OCI-LY1 (cell line): ENCODE results near the gene TK1.

Experiments used
- EZH2 ChIP-seq: fragments of 200-600 bp; sonication (generic), shearing (Covaris generic); IDR thresholded peaks from 2 replicates; pipeline ENCODE4 v1.8.0; 2017; ENCODE audit warnings: borderline replicate concordance, mixed run types, mild to moderate bottlenecking, antibody characterized with exemption, low read length, moderate library complexity, mixed read lengths
- TF ChIP-seq, protein P1 (sequence below): fragments of 200-600 bp; sonication (generic), shearing (Covaris generic); IDR thresholded peaks from 2 replicates; pipeline ENCODE4 v1.5.1; 2017; ENCODE audit warnings: mild to moderate bottlenecking, antibody characterized with exemption, low read length, moderate library complexity, mixed read lengths

- TF ChIP-seq, protein P1, sequence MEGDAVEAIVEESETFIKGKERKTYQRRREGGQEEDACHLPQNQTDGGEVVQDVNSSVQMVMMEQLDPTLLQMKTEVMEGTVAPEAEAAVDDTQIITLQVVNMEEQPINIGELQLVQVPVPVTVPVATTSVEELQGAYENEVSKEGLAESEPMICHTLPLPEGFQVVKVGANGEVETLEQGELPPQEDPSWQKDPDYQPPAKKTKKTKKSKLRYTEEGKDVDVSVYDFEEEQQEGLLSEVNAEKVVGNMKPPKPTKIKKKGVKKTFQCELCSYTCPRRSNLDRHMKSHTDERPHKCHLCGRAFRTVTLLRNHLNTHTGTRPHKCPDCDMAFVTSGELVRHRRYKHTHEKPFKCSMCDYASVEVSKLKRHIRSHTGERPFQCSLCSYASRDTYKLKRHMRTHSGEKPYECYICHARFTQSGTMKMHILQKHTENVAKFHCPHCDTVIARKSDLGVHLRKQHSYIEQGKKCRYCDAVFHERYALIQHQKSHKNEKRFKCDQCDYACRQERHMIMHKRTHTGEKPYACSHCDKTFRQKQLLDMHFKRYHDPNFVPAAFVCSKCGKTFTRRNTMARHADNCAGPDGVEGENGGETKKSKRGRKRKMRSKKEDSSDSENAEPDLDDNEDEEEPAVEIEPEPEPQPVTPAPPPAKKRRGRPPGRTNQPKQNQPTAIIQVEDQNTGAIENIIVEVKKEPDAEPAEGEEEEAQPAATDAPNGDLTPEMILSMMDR: peak; percentile 51
- TF ChIP-seq EZH2: no peak
These were observed 11.8 kb downstream of the TK1 start for GRCh38 chr17:78174870-78175642.
